Natural killer cell treated with Interleukin-12 subunit alpha and Interleukin-12 subunit beta and Interleukin-15 and Interleukin-18, amount 100 ng/mL, for 72 hours (primary cell): ENCODE measurements around the gene BMI1. TPM values are rescaled to one million over a fixed set of nuclear protein-coding genes. Genes with fewer than 3 reads are reported as not detected.

ENCODE experiments used
- ATAC-seq, 2 donors: fragments of 150-1000 bp; cut with Tn5 transposase in 1 of 2; sonication (Bioruptor Pico), chemical (Tn5 transposase) in 1 of 2; 2 replicates each; pipeline ENCODE4 v1.10.0; 2021
- DNase-seq: peaks from one replicate; pipeline ENCODE4 v3.0.0; 2022; ENCODE audit warnings: low spot score
- H3K27ac Mint-ChIP-seq, 2 donors: 1 replicate in 1 of 2; 2 replicates in 1 of 2; pipeline ENCODE4 v1.8.0; 2022; ENCODE audit warnings: mixed read lengths in 2 of 2, mild to moderate bottlenecking in 1 of 2, moderate library complexity in 1 of 2
- H3K27me3 Mint-ChIP-seq, 2 donors: 1 replicate in 1 of 2; 2 replicates in 1 of 2; pipeline ENCODE4 v1.8.0; 2022; ENCODE audit warnings: mixed read lengths in 2 of 2
- H3K36me3 Mint-ChIP-seq: one replicate; pipeline ENCODE4 v1.8.0; 2022; ENCODE audit warnings: mixed read lengths
- H3K4me1 Mint-ChIP-seq, 2 donors: 1 replicate in 1 of 2; 2 replicates in 1 of 2; pipeline ENCODE4 v1.8.0; 2022; ENCODE audit warnings: low read depth in 2 of 2, mixed read lengths in 2 of 2, mild to moderate bottlenecking in 1 of 2
- H3K4me3 Mint-ChIP-seq: one replicate; pipeline ENCODE4 v1.8.0; 2022; ENCODE audit warnings: mixed read lengths
- H3K9me3 Mint-ChIP-seq: 2 replicates; pipeline ENCODE4 v1.8.0; 2022; ENCODE audit warnings: mixed read lengths
- total RNA-seq, 2 donors: library from RNA; stranded (reverse); gene quantifications; one replicate each; pipeline ENCODE4 v1.2.3, GENCODE V29; 2022

The BMI1 gene
- total RNA-seq, 2 donors from 2014 or later = 38.2 to 44.9 TPM

GRCh38 chr10:22314852-22315251 lies 6.0 kb upstream of the BMI1 start:
- Mint-ChIP-seq H3K4me1 (peaks cover 8 to 33% of the 10 kb centered on the region in 2 donors), H3K4me3 (peak overlapping the region; percentile 88), H3K36me3 (peaks cover under 1% of the 10 kb centered on the region), H3K27ac (peak overlapping the region in 1 of 2 donors; percentile 78), H3K27me3 (peaks cover 5 to 13% of the 10 kb centered on the region in 2 donors), H3K9me3 (no peaks in the 10 kb centered on the region)
- ATAC-seq = no peak
- no peak for DNase-seq

- Mint-ChIP-seq H3K9me3 (no peaks in the 10 kb centered on the region), H3K4me1 (peaks cover 13 to 38% of the 10 kb centered on the region in 2 donors), H3K27ac (peak overlapping the region; percentile 78 to 96), H3K36me3 (peaks cover 6% of the 10 kb centered on the region), H3K4me3 (peak overlapping the region; percentile 88), H3K27me3 (peaks cover 5 to 12% of the 10 kb centered on the region in 2 donors)
- no peak for DNase-seq
- peak in 1 of 2 donors; percentile 41 for ATAC-seq
Observed at GRCh38 chr10:22315455-22316285, 5.2 kb upstream of the BMI1 start.

GRCh38 chr10:22316286-22317075 lies 4.4 kb upstream of the BMI1 start, which contains the start of gene COMMD3:
TSS of gene COMMD3 (plus strand) at chr10:22316388. CDS start at chr10:22316418, 30 bp downstream.
- peak; percentile 88 to 92 for ATAC-seq
- peak; percentile 88 for DNase-seq
- Mint-ChIP-seq H3K36me3 (peaks cover 6% of the 10 kb centered on the region), H3K27me3 (peaks cover 2 to 4% of the 10 kb centered on the region in 2 donors), H3K4me3 (peak within 1 kb of the TSS; percentile 96), H3K27ac (peak within 1 kb of the TSS; percentile 78 to 96), H3K9me3 (no peaks in the 10 kb centered on the region), H3K4me1 (peaks cover 13 to 32% of the 10 kb centered on the region in 2 donors)

- DNase-seq (no peak), ATAC-seq (peak in 1 of 2 donors; percentile 3)
- Mint-ChIP-seq H3K4me1 (peaks cover 13 to 32% of the 10 kb centered on the region in 2 donors), H3K27me3 (no peaks in the 10 kb centered on the region), H3K36me3 (peaks cover 6% of the 10 kb centered on the region), H3K4me3 (peak overlapping the region; percentile 96), H3K27ac (peak overlapping the region; percentile 78 to 96), H3K9me3 (no peaks in the 10 kb centered on the region)
Observed at GRCh38 chr10:22317076-22317370, 3.9 kb upstream of the BMI1 start.

GRCh38 chr10:22317771-22318565 lies 2.9 kb upstream of the BMI1 start:
- no peaks in the 10 kb centered on the region for H3K9me3 Mint-ChIP-seq
- H3K4me1 Mint-ChIP-seq = peaks cover 20 to 42% of the 10 kb centered on the region in 2 donors
- peaks cover 0 to 6% of the 10 kb centered on the region in 2 donors for H3K27me3 Mint-ChIP-seq
- H3K36me3 Mint-ChIP-seq = peaks cover 6% of the 10 kb centered on the region
- H3K4me3 Mint-ChIP-seq = peak overlapping the region; percentile 96
- DNase-seq (no peak), ATAC-seq (no peak)
- H3K27ac Mint-ChIP-seq = peak overlapping the region; percentile 31 to 97

GRCh38 chr10:22318772-22319171 lies 2.1 kb upstream of the BMI1 start:
- peak overlapping the region in 1 of 2 donors; percentile 97 for H3K27ac Mint-ChIP-seq
- H3K4me3 Mint-ChIP-seq = peak overlapping the region; percentile 97
- ATAC-seq = no peak
- no peaks in the 10 kb centered on the region for H3K9me3 Mint-ChIP-seq
- peaks cover 6% of the 10 kb centered on the region for H3K36me3 Mint-ChIP-seq
- H3K27me3 Mint-ChIP-seq = peaks cover 0 to 6% of the 10 kb centered on the region in 2 donors
- H3K4me1 Mint-ChIP-seq = peaks cover 24 to 50% of the 10 kb centered on the region in 2 donors
- no peak for DNase-seq

- no peaks in the 10 kb centered on the region for H3K9me3 Mint-ChIP-seq
Observed at GRCh38 chr10:22319547-22319979, 1.3 kb upstream of the BMI1 start.

GRCh38 chr10:22319980-22320558 lies 830 bp upstream of the BMI1 start:
- Mint-ChIP-seq H3K27ac (peak overlapping the region; percentile 96 to 97), H3K4me1 (peaks cover 37 to 59% of the 10 kb centered on the region in 2 donors), H3K4me3 (peak overlapping the region; percentile 97), H3K36me3 (peaks cover 6% of the 10 kb centered on the region), H3K27me3 (peaks cover 8 to 11% of the 10 kb centered on the region in 2 donors), H3K9me3 (no peaks in the 10 kb centered on the region)
- ATAC-seq (no peak), DNase-seq (no peak)

More at GRCh38 chr10:22319547-22319979, 1.3 kb upstream of the BMI1 start:
- peaks cover 6% of the 10 kb centered on the region for H3K36me3 Mint-ChIP-seq
- no peak for ATAC-seq
- peak overlapping the region; percentile 96 to 97 for H3K27ac Mint-ChIP-seq
- H3K27me3 Mint-ChIP-seq = peaks cover 6% of the 10 kb centered on the region in 2 donors
- DNase-seq = no peak
- peaks cover 31 to 57% of the 10 kb centered on the region in 2 donors for H3K4me1 Mint-ChIP-seq
- H3K4me3 Mint-ChIP-seq = peak overlapping the region; percentile 97

- Mint-ChIP-seq H3K4me3 (peak overlapping the region; percentile 64), H3K4me1 (peaks cover 35 to 58% of the 10 kb centered on the region in 2 donors), H3K27me3 (peaks cover 8 to 12% of the 10 kb centered on the region in 2 donors)
Observed at GRCh38 chr10:22321156-22321923, 441 bp downstream of the BMI1 start.

GRCh38 chr10:22321924-22322640 lies 1.2 kb downstream of the BMI1 start:
- H3K4me1 Mint-ChIP-seq = peaks cover 33 to 64% of the 10 kb centered on the region in 2 donors
- DNase-seq (no peak), ATAC-seq (no peak)
- peak overlapping the region; percentile 81 for H3K4me3 Mint-ChIP-seq
- H3K27me3 Mint-ChIP-seq = peaks cover 8 to 12% of the 10 kb centered on the region in 2 donors
- H3K36me3 Mint-ChIP-seq = peaks cover 6% of the 10 kb centered on the region
- peak overlapping the region; percentile 32 to 62 for H3K27ac Mint-ChIP-seq
- H3K9me3 Mint-ChIP-seq = no peaks in the 10 kb centered on the region

More at GRCh38 chr10:22321156-22321923, 441 bp downstream of the BMI1 start:
- H3K27ac Mint-ChIP-seq = peak overlapping the region; percentile 50 to 62
- ATAC-seq (peak; percentile 51 to 65), DNase-seq (peak; percentile 69)
- peaks cover 6% of the 10 kb centered on the region for H3K36me3 Mint-ChIP-seq
- no peaks in the 10 kb centered on the region for H3K9me3 Mint-ChIP-seq

GRCh38 chr10:22322641-22323160 lies 1.8 kb downstream of the BMI1 start:
- ATAC-seq (no peak), DNase-seq (no peak)
- Mint-ChIP-seq H3K9me3 (no peaks in the 10 kb centered on the region), H3K27me3 (peaks cover 8 to 12% of the 10 kb centered on the region in 2 donors), H3K4me3 (peak overlapping the region; percentile 81), H3K4me1 (peaks cover 33 to 64% of the 10 kb centered on the region in 2 donors), H3K36me3 (peaks cover 6% of the 10 kb centered on the region), H3K27ac (peak overlapping the region; percentile 32 to 62)
